Myocyte (in vitro differentiated cells): Measurements from ENCODE around the gene NR2F2. TPM values are rescaled to one million over a fixed set of nuclear protein-coding genes. Genes with fewer than 3 reads are reported as not detected.

ENCODE experiments used
- DNase-seq: peaks from one replicate; pipeline ENCODE4 v3.0.0-alpha.2; 2012; ENCODE audit warnings: low read depth
- total RNA-seq: library from RNA; depleted of rRNA; stranded (reverse); fragments of >200 nt; gene quantifications from 2 replicates; pipeline ENCODE4 v1.2.3, GENCODE V29; 2014

The NR2F2 gene
- total RNA-seq, 1 donor from 2014 or later = 8.7 TPM

DNA sequence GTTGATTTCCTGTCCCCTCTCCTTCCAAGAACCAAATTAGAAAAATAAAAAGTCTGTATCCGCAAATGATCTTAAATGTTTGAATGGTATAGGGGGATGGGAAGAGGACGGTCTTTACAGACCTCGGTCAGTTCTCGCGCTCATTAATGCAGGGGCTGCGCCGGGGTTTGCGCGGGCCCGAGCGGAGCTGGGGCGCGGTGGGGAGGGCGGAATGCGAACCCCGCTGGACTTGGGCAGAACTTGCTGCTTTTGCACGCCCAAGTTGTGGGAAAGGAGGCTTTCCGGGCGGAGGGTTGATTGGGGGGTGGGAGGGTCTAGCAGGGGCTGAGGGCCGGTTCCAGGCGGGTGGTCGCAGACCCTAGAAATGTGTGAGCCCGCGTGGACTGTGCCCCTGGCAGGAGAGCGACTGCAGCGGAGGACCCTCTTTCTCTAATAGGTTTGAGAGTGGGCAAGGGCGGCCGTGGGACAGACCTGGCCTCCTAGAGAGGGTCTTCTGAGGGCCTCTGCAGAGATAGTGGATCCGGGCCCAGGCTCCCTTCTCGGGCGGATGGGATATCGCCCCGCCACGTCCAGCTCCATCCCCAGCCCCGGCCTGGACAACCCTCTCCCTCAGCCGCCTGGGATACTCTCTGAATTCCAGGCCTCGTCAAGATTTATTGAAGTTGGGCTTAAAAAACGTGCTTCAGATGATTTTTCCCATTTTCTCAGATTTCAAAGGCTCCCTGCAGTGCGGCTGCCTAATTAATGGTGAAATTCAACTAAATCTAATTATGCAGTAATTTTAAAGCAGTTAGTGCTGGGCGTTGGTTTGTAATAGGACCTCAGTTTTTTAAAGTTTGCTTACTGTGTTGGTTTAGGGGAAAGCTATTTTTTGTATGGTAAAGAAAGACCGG lies 11.3 kb downstream of the NR2F2 start:
- no peak for DNase-seq

DNA sequence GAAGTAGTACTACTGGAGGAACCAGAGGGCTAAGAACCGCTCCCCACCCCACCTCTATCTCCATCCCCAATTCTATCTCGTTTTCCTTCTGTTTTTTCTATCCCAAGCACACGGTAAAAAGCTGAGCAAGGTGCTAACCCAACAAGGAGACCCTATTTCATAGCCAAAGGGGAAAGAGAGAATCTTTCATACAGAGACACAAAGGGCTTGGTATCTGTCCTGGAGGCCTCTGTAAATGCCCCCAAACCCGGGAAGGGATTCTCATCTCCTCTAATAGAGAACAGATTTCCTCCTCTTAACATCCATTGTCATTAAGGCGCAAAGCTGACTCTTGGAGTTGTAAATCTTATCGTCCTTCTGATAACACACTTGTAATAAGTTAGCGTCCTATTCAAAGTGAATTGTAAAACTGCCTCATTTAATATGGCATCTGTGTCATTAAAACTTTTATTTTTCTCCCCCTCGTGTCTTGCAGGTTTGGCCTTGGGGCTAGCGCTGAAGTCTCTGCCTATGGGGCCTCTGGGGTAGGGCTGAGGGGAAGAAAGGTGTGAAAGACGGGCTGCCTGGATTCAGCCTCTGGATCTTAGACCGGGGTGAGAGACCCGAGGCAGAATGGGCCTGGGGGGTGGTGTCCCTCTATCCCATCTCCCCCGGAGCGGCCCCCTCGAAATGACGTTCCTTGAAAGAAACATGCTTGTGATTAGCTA lies 12.1 kb downstream of the NR2F2 start:
- DNase-seq = no peak

DNA sequence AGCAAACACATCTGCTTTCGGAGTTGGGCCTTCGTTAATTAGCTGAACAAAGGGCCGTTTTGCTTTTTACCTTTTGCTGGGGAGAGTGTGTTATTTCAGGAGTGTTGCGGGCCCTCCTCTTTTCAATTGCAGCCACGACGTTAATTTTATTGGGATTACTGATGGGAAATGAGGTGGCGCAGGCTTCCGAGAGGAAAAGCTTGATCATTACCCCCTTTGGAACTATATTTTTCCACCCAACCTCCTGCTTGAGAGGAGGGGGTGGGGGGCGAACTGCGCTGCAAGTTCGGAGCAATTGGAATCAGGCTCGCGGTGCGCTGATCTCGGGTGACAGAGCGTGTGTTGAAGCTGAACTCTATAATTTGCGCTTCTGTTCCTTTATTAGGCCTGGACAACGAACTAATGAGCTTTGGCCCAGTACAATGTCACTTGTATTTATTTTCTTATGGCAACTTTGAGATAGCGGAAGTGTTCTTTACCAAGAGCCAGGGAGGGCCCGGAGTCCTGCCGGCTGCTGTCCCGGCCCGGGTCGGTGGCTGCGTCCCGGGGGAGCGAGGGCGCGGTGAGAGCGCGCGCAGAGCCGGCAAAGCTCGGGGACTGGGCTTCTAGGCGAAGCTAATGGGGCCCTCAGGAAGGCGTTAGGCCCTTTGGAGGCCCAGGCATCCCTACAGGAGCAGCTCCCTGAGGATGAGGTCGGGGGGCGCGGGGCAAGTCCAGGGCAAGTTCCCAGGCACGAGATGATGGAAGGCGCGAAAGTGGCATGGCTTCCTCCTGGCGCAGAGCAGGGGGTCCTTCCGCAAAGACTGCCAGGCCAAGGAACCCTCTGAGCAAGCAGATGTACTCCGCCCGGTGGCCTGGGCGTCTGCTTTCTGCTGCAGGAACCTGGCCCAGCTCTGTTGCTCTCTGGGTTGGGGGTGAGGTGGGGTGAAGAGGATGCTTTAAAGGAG lies 12.9 kb downstream of the NR2F2 start:
- no peak for DNase-seq

DNA sequence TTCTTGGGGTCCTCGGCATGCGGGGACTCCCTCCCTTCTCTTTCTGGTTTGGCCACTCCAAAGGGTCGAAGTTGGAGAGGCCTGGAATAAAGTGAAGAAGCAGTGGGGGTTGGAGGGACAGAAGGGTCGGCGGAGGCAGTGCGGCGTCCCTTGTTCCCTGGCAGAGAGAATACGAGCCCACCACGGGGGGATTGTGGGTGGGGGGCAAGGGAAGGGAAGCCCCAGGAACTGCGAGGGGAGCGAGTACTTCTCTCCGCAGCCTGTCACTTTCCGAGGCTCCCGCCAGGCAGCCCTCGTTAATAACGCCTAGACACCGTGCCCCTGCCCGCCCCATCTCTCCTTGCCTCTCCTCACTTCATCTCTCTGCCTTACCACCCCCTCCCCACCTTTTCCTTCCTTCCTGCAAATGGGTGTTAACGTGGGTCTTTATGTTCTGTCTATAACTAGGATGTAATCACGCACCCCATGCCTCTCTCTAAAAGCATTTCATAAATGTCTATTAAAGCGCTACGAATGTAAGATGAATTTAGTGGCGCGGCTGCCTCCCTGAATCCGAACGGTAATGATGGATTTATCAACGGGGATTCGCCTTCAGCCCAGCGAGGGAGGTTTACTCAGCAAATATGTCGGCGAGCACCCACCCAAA lies 13.7 kb downstream of the NR2F2 start:
- no peak for DNase-seq

DNA sequence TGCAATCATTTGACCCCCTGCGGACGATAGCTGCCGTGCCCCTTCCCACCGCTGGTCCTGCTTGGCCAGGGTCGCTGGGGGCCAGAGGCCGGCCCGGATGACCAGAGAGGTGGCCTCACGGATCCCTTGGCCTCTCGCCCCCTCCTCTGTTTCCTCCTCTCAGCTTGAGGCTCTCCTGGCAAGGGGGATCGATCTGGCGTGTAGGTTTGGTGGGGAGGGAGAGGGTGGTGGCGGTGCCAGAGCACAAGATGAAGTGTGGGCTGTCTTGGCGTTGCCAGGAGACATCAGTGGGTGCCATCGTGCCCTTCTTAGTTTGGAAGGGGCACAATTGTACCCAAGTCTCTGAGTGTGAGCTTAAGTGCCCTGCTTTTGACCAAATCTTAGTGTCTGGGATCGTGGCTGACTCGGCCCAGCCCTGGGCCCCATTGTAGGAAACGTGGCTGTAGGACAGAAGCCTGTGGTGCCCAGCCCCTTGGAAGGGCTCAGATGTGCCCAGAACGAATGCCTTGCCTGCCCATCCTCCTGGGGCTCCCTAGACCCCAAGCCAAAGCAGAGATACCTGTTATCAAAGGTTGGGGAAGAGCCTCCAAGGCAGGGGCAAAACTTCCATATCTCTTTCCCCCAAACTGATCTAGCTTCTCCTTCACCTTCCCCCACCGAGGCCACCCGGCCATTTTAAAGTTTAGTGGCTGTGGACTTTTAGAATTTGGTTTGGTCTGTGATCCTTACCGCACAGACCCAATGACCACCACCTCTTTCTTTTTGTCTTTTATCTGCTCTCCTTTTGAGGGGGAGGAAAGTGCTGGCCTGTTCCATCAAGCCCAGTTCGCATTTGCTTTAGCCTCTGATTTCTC lies 14.4 kb downstream of the NR2F2 start:
- DNase-seq = no peak

DNA sequence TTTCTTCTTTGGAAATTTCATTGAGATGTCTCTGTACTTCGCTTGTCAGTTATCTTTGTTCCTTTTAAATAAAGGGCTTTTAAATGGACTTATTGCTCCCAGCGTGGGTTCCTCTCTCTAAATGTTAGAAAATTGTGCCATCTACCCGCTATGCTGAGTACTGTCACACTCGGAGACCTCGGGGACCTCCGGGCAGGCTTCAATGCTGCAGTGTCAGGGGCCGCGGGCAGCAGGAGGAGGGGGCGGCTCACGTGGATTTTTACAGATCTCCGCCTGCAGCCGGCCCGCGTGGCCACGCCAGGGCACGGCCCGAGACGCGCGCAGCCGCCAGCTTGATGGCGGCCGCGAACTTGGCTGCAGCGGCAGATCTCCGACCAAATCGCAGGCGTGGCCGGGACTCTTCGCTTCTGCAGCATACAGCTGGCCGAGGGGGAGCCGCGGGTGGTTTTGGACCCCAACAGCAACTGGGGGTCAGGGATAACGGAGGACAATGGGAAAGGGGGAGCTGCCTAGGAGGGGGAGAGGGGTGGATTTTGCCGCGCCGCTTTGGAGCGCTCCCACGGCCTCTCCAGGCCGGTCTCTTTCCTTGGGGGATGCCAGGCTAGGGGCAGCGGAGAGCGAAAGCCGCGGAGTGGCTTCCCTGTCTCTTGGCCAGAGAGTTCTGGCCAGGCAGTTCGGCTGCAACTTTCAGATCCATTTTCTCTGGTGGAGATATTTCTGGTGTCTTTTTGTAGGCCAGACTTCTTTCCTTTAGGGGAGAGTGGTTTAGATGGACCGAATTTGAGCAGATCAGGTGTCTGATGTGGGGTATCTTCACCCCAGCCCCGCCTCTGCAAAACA lies 15.3 kb downstream of the NR2F2 start:
- DNase-seq = peak; percentile 88

DNA sequence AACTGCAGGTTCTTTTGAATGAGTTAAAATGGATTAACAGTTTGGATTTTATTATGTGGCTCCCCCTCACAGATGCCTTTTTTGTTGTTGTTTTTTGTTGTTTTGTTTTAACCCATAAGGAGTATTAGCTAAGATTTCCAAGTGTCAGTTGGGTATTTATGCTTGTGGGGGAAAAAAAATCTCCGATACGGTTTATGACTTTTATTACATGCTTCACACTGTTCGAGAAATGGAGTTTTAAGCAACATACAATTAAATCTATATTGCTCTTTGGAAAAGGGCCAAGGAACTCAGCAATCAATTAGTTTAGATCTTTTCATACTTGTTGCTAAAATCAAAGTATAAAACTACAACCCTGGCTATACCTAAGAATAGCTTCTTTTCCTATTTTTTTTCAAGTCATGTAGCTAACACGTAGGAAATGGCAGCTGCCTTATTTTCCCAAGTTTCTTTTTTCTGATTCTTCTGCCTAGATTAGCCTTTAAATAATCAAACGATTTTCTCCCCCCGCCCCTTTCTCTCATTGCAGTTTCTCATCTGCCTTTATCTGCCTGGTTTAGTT lies 16.0 kb downstream of the NR2F2 start:
- DNase-seq = no peak

DNA sequence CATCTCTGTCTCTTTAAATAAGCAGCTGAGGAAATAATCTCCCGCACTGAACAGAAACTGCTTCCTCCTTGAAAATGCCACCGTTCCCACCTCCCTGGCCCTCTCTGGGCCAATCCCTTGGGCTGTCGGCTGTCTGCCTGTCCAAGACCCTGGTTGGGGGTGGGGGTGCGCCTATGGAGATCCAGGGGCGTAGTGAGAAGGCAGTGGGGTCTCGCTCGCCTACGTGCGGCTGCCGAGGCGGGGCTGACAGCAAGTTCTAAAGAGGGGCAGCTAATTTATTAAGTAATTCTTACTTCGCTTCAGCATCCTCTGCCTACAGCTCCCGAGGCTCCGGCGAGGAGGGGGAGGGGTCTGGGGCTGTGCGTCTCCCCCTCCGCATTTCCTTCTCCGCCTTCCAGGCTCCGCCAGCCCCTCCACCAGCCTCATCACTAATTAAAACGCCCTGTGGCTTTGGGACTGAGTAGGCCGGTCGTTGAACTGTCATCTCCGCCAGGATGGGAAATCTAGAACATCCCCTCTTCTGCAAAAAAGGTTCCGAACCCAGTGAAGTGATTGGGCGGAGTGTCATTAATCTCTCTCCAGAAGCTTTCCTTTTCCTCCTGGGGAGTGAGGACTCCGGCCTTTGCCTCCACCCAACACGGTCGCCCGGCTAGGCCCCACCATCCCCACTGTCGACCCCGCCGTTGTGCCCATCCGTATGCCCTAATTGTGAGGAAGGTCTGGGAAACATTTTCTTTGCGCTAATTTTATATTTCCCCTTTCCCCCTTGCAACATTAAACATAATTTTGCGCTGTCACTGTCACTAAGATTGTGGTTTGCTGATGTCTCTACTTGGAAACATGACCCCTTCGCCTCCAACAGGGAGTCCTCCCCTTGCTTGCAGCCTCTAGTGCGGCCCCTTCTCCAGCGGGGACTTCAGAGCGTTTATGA lies 16.9 kb downstream of the NR2F2 start:
- DNase-seq = no peak

DNA sequence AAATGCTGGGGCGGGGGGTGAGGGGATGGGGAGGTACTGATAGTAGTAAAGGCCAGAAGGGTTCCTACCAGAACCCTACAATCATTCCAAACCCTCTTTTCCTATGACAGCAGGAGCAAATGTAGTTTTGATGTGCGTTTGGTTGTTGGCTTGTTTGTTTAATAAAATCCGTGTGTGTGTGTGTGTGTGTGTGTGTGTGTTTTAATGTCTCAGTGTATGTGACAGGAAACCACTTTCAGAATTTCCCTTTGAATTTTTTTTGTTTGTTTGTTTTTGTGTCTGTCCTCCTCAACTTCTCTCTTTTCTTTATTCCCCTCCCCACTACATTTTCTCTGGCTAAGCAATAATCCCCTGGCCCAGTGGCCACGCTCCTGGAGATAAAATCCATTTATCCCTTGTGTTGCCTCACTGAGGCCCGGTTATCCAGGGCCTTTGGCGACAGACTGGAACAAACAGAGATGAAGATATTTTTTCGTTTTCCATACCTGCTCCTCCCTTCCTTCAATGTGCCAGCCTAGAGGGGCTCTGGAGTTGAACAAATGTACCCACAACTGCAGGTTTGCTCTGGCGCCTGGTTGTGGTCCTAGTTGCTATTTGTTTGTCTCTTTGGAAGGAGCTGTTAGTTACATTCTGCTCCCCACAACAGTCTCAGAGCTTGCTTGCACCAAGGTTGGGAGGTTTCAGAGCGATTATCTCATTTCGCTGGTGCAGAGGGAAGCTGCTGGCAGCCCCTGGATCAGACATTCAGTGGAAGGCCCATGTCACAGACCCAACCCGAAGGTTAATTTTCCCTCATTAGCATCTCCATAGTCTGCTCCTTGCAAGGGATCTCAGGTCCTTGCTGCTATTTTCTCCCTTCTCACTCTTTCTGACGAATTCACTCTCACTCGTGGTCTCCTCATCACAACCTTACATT lies 17.9 kb downstream of the NR2F2 start:
- DNase-seq = no peak

DNA sequence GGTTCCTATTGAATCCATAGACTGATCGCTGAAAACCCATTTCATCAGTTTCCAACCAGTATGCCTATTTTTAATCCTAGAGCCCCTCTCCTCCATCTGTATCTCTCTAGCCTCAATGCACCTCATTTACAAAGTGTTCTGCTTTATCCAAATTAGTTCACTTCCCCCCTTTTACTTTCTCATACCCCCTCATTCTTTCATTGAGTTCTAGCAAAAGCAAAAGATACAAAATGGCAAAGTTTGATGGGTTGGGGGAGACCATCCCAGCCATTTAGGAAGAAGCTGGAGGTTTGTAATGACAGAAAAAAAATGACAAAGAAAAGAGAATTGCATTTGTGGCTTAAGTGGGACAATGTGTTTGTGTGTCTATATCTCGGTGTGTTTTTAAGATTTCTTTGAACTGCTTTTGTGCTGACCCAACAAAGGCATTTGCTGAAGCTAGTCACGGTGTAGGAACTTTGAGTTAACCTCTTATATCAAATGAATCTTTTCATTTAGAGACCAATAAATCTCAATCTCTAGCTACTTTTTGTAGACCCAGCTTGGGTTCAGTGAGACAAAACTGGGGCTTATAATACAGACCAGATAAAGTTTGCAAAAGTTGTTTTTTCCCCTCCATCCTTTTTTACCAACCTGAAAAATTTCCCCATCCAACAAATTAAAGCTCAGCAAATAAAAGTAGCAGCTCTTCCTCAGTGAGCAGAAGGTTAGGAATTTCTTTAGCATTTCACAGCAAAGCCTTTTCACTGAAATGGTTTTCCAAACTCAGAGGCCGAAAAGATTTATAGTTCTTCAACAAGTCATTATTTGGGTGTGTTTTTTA lies 18.7 kb downstream of the NR2F2 start:
- no peak for DNase-seq

DNA sequence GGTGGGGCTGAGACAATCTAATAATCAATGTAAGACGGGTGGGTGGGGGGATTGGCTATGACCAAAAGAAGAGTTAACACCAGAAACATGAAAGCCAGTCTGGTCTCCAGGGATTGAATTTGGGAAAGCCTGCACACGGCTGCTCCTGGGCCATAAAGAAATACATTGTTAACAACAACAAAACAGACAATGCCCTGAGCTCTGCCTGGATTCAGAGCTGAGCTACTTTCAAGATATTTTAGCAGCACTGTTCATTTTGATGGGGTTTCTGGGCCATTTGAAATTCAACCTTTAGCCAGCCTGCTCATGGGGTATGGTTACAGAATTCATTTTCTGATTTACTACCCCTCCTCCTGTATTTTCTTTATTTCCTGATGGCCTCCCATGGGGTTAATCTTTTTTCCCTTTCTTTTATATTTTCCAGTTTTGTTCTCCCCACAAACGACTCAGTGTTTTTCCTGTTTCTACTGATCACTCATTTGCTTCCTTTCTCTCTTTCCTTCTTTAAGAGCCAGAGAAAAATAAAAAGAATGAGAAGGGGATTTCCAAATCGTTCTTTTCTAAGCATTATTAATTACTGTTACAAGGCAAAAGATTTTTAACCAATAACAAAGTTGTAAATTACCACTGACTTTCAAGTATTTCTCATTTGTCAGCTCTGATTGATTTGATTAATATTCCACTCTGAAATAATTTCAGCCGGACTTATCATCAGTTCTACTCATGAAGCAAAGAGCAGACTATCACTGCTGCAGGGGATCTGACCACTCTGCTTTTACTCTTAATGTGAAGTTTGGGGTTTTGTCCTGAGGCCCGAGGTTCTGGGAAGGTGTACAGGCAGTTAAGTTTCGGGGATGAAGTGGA lies 19.6 kb downstream of the NR2F2 start:
- DNase-seq = no peak

DNA sequence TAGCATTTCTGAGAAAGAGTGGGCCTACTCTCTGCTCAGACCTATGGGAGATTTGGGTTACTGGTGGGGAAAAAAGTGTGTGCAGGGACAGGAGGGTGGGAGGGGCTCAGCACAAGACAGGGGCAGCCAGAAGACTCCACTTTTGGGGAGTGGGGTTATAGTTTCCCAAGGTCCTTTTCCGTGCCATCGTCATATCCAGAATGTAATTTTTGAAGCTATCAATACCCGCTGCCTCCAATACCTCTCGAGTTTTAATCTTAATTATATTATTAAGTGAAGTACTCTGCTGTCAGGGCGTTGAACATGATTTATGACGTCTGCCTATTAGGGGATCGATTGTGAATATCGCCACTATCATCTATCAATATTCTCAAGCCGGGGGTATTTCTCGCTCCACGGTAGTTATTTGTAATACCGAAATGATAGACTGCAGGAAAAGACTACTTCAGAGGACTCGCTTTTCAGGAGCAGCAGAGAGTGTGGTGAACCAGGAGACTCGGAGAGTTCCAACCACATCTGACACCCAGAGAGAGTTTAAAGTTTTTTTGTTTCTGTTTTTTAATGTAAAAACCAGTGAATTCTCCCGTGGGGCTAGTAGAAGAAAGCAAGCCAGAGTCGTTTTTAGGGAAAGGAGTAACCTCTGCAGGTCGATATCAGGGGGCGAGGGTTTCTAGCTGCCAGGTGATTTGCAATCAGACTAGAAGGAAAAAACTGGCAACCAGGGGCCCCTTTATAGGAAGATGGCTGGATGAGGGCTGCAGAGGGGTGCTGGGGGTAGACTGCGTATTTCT lies 20.6 kb downstream of the NR2F2 start:
- no peak for DNase-seq

DNA sequence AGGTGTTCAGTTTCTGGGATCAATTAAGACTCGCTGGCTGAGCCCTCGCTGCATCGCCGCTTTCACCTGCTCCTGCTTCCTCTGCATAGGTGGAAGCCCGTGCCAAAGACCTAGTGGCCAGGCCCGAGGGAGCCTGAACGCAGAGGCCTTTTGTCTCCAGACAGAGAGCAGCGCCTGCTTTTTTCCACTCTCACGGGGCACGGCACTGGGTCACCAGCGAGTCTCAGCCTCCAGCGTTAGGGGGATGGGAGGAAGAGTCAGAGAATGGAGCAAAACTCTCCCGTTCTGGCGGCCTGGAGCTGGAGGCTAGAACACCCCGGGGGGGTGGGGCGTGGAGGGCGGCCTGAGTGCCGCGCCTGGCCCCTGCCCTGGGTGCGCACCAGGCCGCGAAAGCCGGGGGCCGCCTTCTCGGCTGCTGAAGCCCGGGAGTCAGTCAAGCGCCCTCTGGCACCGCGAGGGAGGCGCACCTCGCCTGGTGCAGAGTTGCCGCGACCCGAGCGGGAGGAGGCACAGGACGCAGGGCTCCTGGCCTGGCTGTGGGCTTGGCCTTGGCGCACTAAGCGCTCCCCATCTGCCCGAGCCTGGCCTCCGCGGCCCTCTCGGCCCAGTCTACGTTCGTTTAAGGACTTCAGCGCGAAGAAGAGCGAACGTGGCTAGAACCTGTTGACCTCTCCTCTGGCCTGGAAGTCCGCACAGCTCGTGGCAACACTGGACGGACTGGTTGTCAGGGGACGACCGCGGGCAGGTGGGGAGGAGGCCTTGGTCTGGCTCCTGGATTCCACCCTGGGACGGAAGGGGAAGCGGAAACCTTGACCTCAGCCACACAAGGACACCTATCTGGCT lies 21.5 kb downstream of the NR2F2 start:
- DNase-seq = no peak
